CD4-positive, alpha-beta T cell treated with Interleukin-12 subunit alpha and Interleukin-12 subunit beta, for 1 hour (primary cell): ENCODE measurements around the gene ABHD2.
"Not testable (repeated sequence)": the region's sequence is repeated elsewhere in the genome, so short reads cannot be mapped to it uniquely, and the experiment has no call there.

Source experiments
- DNase-seq: peaks from one replicate; pipeline ENCODE4 v3.0.0-alpha.2; 2020

ABHD2 gene

GRCh38 chr15:89099968-89100367 is 11.7 kb downstream of the ABHD2 start:
- DNase-seq: no peak

GRCh38 chr15:89101302-89102193 is 13.3 kb downstream of the ABHD2 start:
- DNase-seq: no peak

- DNase-seq: no peak
Measured at GRCh38 chr15:89103481-89104171, 15.4 kb downstream of the ABHD2 start.

- DNase-seq: no peak
Measured at GRCh38 chr15:89104172-89104564, 15.9 kb downstream of the ABHD2 start.

GRCh38 chr15:89105147-89105546 is 16.9 kb downstream of the ABHD2 start:
- DNase-seq: no peak

- no peak for DNase-seq
Measured at GRCh38 chr15:89106200-89106599, 17.9 kb downstream of the ABHD2 start.

GRCh38 chr15:89107984-89108383 is 19.7 kb downstream of the ABHD2 start:
- DNase-seq: no peak

- DNase-seq: no peak
Measured at GRCh38 chr15:89108835-89109234, 20.6 kb downstream of the ABHD2 start.

- DNase-seq: no peak
Measured at GRCh38 chr15:89109238-89109637, 21.0 kb downstream of the ABHD2 start.

GRCh38 chr15:89110060-89110459 is 21.8 kb downstream of the ABHD2 start:
- no peak for DNase-seq

GRCh38 chr15:89111352-89111751 is 23.1 kb downstream of the ABHD2 start:
- DNase-seq: no peak

- DNase-seq: no peak
Measured at GRCh38 chr15:89111961-89112340, 23.7 kb downstream of the ABHD2 start.

- no peak for DNase-seq
Measured at GRCh38 chr15:89112341-89112971, 24.2 kb downstream of the ABHD2 start.

GRCh38 chr15:89113296-89114024 is 25.2 kb downstream of the ABHD2 start:
- DNase-seq: no peak

GRCh38 chr15:89114990-89115389 is 26.7 kb downstream of the ABHD2 start:
- no peak for DNase-seq

- DNase-seq: no peak
Measured at GRCh38 chr15:89115547-89115946, 27.3 kb downstream of the ABHD2 start.

GRCh38 chr15:89116404-89116803 is 28.1 kb downstream of the ABHD2 start:
- DNase-seq: no peak

GRCh38 chr15:89117790-89118189 is 29.5 kb downstream of the ABHD2 start:
- no peak for DNase-seq

GRCh38 chr15:89118481-89118989 is 30.3 kb downstream of the ABHD2 start:
- DNase-seq: no peak

GRCh38 chr15:89119489-89120478 is 31.5 kb downstream of the ABHD2 start:
- no peak for DNase-seq

- not testable (repeated sequence) for DNase-seq
Measured at GRCh38 chr15:89120479-89121000, 32.3 kb downstream of the ABHD2 start.
